SW 1271 (cell line): ENCODE data around the gene DHH.

ENCODE experiments used
- DNase-seq, 2 experiments: peaks; one replicate each; lab custom pipeline; 2025; lab: John Stamatoyannopoulos, UW

The DHH gene

GRCh38 chr12:49050507-49051372, 43.9 kb downstream of the DHH start:
- no peak for DNase-seq

DNA sequence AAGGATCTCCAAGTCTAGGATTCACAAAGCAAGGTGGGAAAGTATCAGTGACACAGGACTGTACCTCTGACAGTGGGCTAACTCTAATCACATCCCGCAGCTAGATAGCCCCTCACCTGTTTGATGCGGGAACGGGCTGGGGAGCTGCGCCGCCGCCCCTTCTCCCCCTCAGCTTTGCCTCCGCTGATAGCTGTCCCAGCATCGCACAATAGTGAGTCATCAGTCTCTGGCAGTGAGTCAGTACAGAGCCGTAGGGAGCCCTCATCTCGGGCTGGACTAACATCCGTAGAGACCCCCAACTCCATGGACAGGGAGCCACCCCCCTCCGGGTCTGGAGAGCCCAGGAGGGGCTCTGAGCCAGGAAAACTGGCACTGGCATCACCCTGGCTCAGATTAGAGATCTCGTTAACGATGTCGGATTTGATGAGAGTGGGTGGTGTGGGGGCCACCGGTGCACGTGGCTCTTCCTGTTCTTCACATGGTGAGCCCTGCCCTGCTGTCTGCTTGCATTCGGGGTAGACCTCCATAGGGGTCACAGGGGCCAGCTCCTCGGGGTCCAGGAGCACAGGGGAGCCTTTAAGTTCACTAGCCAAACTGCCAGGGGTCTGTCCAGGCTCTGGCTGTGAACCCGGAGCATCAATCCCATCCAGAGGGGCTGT, 44.9 kb downstream of the DHH start:
- no peak for DNase-seq

- DNase-seq: no peak
Observed at GRCh38 chr12:49048953-49049352, 45.6 kb downstream of the DHH start.

GRCh38 chr12:49046129-49046895, 48.3 kb downstream of the DHH start:
- DNase-seq: no peak

DNA sequence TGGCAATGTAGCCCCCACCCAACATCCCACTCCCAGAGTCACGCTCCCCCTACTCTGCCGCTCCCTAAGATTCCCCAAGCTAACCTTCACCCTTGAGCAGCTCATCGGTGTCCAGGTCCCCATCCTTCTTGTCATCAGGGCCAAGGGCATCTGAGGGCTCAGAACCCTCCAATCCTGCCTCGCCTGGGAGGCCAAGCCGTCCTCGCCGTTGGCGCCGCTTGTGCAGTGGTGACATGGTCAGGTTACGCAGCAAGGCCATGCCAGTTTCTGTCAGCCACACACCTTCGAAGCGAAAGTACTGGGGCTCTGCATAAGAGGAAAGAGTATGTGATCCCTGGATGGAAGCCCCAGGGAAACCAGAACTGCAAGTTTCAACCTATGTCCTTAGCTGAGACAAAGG, 49.9 kb downstream of the DHH start:
- DNase-seq: no peak

DNA sequence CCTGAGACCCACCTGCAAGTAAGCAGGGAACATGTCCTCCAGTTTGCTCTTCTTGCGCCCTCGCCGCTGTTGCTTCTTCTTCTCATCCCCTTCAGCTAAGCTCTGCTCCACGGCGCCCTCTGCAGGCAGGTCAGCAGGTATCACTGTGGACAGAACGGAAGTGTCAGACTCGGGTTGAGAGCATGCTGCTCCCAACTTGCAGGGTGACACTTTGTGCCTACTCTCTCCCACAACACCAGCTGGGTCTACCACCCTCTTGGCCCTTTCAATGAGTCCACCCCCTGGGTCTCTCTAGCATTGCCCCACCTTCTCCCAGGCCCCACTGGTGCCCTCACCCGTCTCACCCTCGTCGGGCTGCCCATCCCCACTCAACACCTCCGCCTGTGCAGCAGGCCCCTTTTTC, 50.7 kb downstream of the DHH start:
- DNase-seq: peak in 1 of 2 experiments; percentile 34

- no peak for DNase-seq
Observed at GRCh38 chr12:49043241-49043640, 51.4 kb downstream of the DHH start.

GRCh38 chr12:49041881-49042484, 52.6 kb downstream of the DHH start:
- no peak for DNase-seq

GRCh38 chr12:49041036-49041880, 53.3 kb downstream of the DHH start:
- no peak for DNase-seq

GRCh38 chr12:49040364-49040855, 54.2 kb downstream of the DHH start:
- no peak for DNase-seq

DNA sequence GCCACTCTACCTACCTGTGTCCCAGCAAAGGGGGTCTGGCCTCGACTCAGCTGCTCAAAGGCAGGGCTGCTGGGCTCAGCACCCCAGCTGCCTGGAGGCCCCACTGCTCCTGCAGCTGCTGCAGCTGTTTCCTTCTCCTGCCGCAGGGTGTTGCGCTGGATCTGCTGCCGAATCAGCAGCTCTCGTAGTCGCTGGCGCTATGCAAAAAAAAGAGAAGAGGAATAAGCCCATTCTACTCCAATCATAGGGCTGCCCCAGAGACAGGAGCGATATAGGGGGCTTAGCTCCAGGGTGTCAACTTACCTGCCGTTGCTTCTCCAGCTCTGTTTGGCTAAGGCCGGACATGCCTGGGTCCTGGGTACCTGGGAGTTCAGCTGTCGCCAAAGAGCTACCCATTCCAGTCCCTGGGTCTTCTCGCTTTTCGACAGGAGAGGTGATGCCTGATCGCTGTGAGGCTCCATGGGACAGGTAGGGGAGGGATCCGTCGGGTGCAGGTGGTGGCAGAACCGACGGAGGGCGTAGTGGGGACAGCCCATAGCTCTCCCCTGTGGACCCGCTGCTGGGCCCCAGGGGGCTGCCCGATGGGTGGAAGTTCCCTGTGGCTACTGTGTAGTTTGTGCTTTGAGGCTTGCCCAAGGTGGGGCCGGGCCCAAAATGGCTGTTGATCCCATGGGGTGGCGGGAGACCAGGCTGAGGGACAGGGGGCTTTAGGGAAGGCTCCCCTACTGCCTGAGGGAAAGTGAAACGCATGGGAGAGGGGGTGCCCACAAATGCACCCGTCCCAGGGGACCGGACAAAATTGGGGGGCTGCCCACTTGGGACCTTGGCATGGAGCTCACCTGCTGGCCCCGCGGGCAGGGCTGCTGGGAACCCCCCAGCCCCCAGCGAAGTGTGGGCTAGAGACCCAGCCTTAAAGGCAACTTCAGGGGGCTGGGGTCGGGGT, 54.9 kb downstream of the DHH start:
- DNase-seq: no peak

DNA sequence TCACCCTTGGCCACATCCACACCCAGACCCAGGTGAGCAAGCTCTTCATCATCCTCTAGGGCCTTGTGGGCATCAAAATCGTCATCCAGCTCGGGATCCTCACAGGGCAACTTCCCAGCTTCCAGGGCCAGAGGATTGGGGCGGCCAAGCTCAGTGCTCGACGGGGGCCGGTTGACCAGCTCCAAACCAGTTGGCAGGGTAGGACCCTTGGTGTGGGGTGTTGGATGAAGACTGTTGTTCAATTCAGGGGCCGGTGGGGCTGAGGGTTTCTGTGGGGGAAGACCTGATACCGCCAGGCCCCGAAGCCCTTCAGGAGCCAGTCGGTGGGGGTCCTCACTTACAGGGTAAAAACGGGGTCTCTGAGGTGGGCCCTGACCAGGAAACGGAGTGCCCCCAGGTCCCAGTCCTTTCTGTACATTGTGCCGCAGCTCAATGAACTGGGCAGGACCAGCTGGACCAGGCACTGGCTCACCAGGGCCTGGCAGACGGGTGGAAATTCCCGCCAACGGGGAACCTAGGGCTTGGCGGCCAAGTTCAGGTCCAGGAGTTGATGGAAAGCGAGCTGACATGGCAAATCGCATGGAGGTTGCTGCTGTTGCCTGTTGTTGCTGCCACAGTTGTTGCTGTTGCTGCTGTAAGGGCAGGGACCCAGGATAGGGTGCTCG, 56.2 kb downstream of the DHH start:
- no peak for DNase-seq

GRCh38 chr12:49037947-49038237, 56.7 kb downstream of the DHH start:
- no peak for DNase-seq

DNA sequence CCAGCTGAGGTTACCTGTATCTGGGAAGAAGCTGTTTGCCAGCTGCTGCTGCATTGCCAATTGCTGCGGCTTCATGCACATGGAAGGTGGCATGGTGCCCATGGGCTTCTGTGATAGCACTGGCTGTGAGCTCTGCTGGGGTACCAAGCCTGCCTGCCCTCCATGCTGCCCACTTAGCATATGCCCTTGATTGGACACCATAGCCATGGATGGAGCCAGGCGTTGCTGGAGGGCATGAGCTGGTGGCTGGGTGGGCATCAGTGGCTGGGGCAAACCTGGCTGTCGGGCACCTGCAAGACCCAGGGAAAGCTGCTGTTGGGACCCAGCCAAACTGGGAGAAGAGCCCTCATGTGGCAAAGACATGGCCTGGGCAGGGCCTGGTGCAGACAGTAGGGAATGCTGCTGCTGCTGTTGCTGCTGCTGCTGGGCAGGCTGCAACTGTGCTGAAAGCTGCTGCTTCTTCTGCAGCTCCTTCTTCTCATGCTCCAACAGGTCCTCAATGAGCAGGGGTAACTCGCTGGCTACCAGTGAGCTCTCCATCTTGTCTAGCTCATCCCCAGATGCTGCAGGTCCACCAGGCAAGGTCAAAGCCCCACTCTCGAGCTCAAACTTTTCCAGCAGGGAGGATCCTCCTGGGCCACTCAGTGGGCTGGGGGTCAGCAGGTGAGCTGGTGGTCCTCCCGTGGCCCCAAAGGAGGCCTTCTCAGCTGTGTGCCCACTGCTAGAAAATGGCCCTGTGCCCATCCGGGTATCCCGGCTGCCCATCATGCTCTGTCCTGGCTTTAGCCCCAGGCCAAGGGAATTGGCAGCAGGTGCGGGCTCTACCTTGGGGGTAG, 57.3 kb downstream of the DHH start:
- DNase-seq: no peak
